ENCODE measurements around the gene CTAGE8.
"Not testable (repeated sequence)": the region's sequence is repeated elsewhere in the genome, so short reads cannot be mapped to it uniquely, and the experiment has no call there.

The CTAGE8 gene

DNA sequence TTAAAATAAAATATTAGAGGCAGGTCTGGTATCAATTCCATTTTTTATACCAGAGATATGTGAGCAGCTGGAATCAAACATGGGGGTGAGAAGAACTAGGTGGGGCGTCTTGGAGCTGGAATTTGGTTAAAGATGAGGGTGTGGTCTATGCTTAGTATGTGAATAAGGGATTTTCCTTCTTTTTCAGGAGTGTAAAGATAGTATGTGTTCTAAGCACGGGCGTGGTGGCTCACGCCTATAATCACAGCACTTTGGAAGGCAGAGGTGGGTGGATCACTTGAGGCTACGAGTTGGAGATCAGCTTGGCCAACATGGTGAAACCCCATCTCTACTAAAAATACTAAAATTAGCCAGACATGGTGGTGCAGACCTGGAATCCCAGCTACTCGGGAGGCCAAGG lies 6.2 kb upstream of the CTAGE8 start:
- H3K4me1 ChIP-seq (ENCODE audit: control insufficient read depth in 1 of 2, insufficient read depth in 2 of 2, low read length in 2 of 2); H3K9me3 ChIP-seq (ENCODE audit: insufficient read depth, low read depth, low read length); DNase-seq; H3K27me3 ChIP-seq (ENCODE audit: insufficient read depth, low read length); H3K4ac ChIP-seq (ENCODE audit: low read depth, low read length); H4K8ac ChIP-seq (ENCODE audit: low read depth, low read length); H3K79me2 ChIP-seq (ENCODE audit: control insufficient read depth, insufficient read depth, low read length, poor library complexity); H2AFZ ChIP-seq (ENCODE audit: insufficient read depth, low read length, poor library complexity); H2BK12ac ChIP-seq (ENCODE audit: low read length); H2BK120ac ChIP-seq (ENCODE audit: insufficient read depth, low read length, poor library complexity); H2BK5ac ChIP-seq (ENCODE audit: low read depth, low read length, poor library complexity); H3K4me3 ChIP-seq (ENCODE audit: low read depth, low read length); H3K9ac ChIP-seq (ENCODE audit: low read length); H3K36me3 ChIP-seq (ENCODE audit: control insufficient read depth in 1 of 2, insufficient read depth in 2 of 2, low read length in 2 of 2); H3K27ac ChIP-seq (ENCODE audit: low read depth, low read length); H3K14ac ChIP-seq (ENCODE audit: low read length); H4K91ac ChIP-seq (ENCODE audit: low read depth, low read length); H3K18ac ChIP-seq (ENCODE audit: low read length); H4K12ac ChIP-seq (ENCODE audit: low read depth, low read length); H3K4me2 ChIP-seq (ENCODE audit: low read length); H2AK5ac ChIP-seq (ENCODE audit: low read length); H3K23ac ChIP-seq (ENCODE audit: low read length); H3K79me1 ChIP-seq (ENCODE audit: low read length): not testable (repeated sequence)
- no CpG with 5 or more reads among the region's 6 CpGs for whole genome bisulfite sequencing (ENCODE audit: extremely low coverage, insufficient coverage, insufficient read length)

GRCh38 chr7:144264692-144265091 lies 4.4 kb downstream of the CTAGE8 start, which contains the start of gene OR2A7:
OR2A7 (minus strand) TSS chr7:144264792; CDS start chr7:144259628, 5,164 bp downstream.
- H3K27ac ChIP-seq (ENCODE audit: low read depth, low read length); H3K9me3 ChIP-seq (ENCODE audit: insufficient read depth, low read depth, low read length); H3K79me1 ChIP-seq (ENCODE audit: low read length); H3K4me3 ChIP-seq (ENCODE audit: low read depth, low read length); H3K79me2 ChIP-seq (ENCODE audit: control insufficient read depth, insufficient read depth, low read length, poor library complexity); H4K91ac ChIP-seq (ENCODE audit: low read depth, low read length); H3K4me1 ChIP-seq (ENCODE audit: control insufficient read depth in 1 of 2, insufficient read depth in 2 of 2, low read length in 2 of 2); H4K12ac ChIP-seq (ENCODE audit: low read depth, low read length); H2AK5ac ChIP-seq (ENCODE audit: low read length); H3K4me2 ChIP-seq (ENCODE audit: low read length); H2BK5ac ChIP-seq (ENCODE audit: low read depth, low read length, poor library complexity); H2BK120ac ChIP-seq (ENCODE audit: insufficient read depth, low read length, poor library complexity); H3K23ac ChIP-seq (ENCODE audit: low read length); DNase-seq; H4K8ac ChIP-seq (ENCODE audit: low read depth, low read length); H3K18ac ChIP-seq (ENCODE audit: low read length); H2BK12ac ChIP-seq (ENCODE audit: low read length); H3K4ac ChIP-seq (ENCODE audit: low read depth, low read length); H3K36me3 ChIP-seq (ENCODE audit: control insufficient read depth in 1 of 2, insufficient read depth in 2 of 2, low read length in 2 of 2); H3K14ac ChIP-seq (ENCODE audit: low read length); H2AFZ ChIP-seq (ENCODE audit: insufficient read depth, low read length, poor library complexity); H3K27me3 ChIP-seq (ENCODE audit: insufficient read depth, low read length); H3K9ac ChIP-seq (ENCODE audit: low read length): not testable (repeated sequence)
- no CpG with 5 or more reads among the region's 7 CpGs for WGBS (ENCODE audit: extremely low coverage, insufficient coverage, insufficient read length)

- not testable (repeated sequence) for H4K8ac ChIP-seq (ENCODE audit: low read depth, low read length); DNase-seq; H2BK5ac ChIP-seq (ENCODE audit: low read depth, low read length, poor library complexity)
Measured at GRCh38 chr7:144262128-144262527, 7.0 kb downstream of the CTAGE8 start.

DNA sequence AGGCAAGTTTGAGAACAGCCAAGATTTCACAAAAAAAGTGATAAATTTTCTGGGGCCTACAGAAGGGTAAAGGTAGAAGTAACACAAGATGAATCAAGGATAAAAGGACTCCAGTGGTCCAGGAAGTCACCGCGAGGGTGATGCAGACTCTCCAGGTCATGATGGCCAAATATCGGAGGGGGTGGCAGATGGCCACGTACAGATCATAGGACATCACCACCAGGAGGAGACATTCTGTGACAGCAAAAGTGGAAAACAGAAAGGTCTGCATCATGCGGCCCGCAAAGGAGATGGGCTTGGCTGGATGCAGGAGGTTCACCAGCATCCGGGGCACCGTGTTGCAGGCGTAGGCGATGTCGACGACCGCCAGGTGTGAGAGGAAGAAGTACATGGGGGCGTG lies 10.0 kb downstream of the CTAGE8 start:
- H3K79me1 ChIP-seq (ENCODE audit: low read length); H2BK5ac ChIP-seq (ENCODE audit: low read depth, low read length, poor library complexity); H3K79me2 ChIP-seq (ENCODE audit: control insufficient read depth, insufficient read depth, low read length, poor library complexity); H3K14ac ChIP-seq (ENCODE audit: low read length); DNase-seq; H3K9ac ChIP-seq (ENCODE audit: low read length); H2AFZ ChIP-seq (ENCODE audit: insufficient read depth, low read length, poor library complexity); H3K23ac ChIP-seq (ENCODE audit: low read length); H3K4me2 ChIP-seq (ENCODE audit: low read length); H3K4ac ChIP-seq (ENCODE audit: low read depth, low read length); H3K27ac ChIP-seq (ENCODE audit: low read depth, low read length); H2BK12ac ChIP-seq (ENCODE audit: low read length); H2AK5ac ChIP-seq (ENCODE audit: low read length); H3K4me3 ChIP-seq (ENCODE audit: low read depth, low read length); H3K9me3 ChIP-seq (ENCODE audit: insufficient read depth, low read depth, low read length); H3K18ac ChIP-seq (ENCODE audit: low read length); H4K12ac ChIP-seq (ENCODE audit: low read depth, low read length); H2BK120ac ChIP-seq (ENCODE audit: insufficient read depth, low read length, poor library complexity); H4K91ac ChIP-seq (ENCODE audit: low read depth, low read length); H4K8ac ChIP-seq (ENCODE audit: low read depth, low read length); H3K4me1 ChIP-seq (ENCODE audit: control insufficient read depth in 1 of 2, insufficient read depth in 2 of 2, low read length in 2 of 2); H3K27me3 ChIP-seq (ENCODE audit: insufficient read depth, low read length); H3K36me3 ChIP-seq (ENCODE audit: control insufficient read depth in 1 of 2, insufficient read depth in 2 of 2, low read length in 2 of 2): not testable (repeated sequence)
- no CpG with 5 or more reads among the region's 14 CpGs for WGBS (ENCODE audit: extremely low coverage, insufficient coverage, insufficient read length)

More at GRCh38 chr7:144262128-144262527, 7.0 kb downstream of the CTAGE8 start:
- not testable (repeated sequence) for H3K23ac ChIP-seq (ENCODE audit: low read length); H3K4ac ChIP-seq (ENCODE audit: low read depth, low read length); H3K18ac ChIP-seq (ENCODE audit: low read length); H4K12ac ChIP-seq (ENCODE audit: low read depth, low read length); H2AFZ ChIP-seq (ENCODE audit: insufficient read depth, low read length, poor library complexity); H3K14ac ChIP-seq (ENCODE audit: low read length); H3K9me3 ChIP-seq (ENCODE audit: insufficient read depth, low read depth, low read length); H3K4me3 ChIP-seq (ENCODE audit: low read depth, low read length); H3K4me2 ChIP-seq (ENCODE audit: low read length); H3K79me2 ChIP-seq (ENCODE audit: control insufficient read depth, insufficient read depth, low read length, poor library complexity); H2AK5ac ChIP-seq (ENCODE audit: low read length); H2BK120ac ChIP-seq (ENCODE audit: insufficient read depth, low read length, poor library complexity); H3K36me3 ChIP-seq (ENCODE audit: control insufficient read depth in 1 of 2, insufficient read depth in 2 of 2, low read length in 2 of 2); H4K91ac ChIP-seq (ENCODE audit: low read depth, low read length); H3K79me1 ChIP-seq (ENCODE audit: low read length); H3K4me1 ChIP-seq (ENCODE audit: control insufficient read depth in 1 of 2, insufficient read depth in 2 of 2, low read length in 2 of 2); H3K27me3 ChIP-seq (ENCODE audit: insufficient read depth, low read length); H2BK12ac ChIP-seq (ENCODE audit: low read length); H3K9ac ChIP-seq (ENCODE audit: low read length); H3K27ac ChIP-seq (ENCODE audit: low read depth, low read length)
- no CpG with 5 or more reads among the region's 2 CpGs for WGBS (ENCODE audit: extremely low coverage, insufficient coverage, insufficient read length)

Data from trophoblast cell (in vitro differentiated cells and primary cell).